GM21825 (cell line): ENCODE data around the gene ASIC1.
"Not testable (repeated sequence)": the region's sequence is repeated elsewhere in the genome, so short reads cannot be mapped to it uniquely, and the experiment has no call there.

Experiments
- ATAC-seq: cut with Tn5 transposase; IDR thresholded peaks from one replicate; pipeline ENCODE4 v1.9.1; 2021; ENCODE audit warnings: mild to moderate bottlenecking, moderate library complexity; ENCODE audit not compliant: unreplicated experiment

Gene ASIC1

DNA sequence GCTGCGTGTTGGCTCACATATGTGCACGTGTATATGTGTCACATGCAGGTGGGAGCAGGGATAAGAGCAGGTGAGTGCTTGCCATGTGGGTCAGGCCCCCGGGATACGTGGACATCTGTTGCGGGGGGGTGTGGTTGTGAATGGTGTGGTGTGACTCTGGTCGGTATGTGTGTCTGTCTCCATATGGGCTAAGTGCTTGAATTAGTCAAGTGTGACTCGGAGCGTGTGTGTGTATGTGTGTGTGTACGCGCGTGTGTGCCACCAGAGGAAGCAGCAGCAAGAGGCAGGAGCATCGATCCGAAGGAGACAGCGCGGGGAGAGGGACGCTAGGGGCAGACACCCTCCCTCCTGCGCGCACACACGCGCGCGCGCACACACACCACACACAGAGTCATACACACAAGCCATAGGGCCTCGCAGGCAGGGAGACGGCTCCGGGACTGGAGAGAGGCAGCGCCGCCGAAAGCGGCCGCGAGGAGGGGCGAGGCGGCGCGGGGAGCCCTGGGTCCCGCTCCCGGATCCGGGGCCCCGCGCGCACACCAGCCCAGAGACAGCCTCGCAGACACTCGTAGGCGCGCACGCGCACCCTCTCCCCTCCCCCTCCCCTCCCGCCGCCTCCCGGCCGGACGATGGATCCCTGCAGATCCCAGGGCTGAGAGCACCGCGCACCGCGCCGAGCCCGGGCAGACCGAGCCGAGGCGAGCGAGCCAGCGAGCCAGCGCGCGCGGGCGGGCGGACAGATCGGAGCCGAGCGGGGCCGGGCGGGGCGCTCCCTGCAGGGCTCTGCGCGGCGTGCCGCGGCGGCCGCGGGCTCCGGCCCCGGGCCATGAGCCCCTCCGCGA is at the start of gene ASIC1:
Gene ASIC1, plus strand, starts transcription at position 597 of the 842 bp plus-strand sequence. CDS start 1,171 bp downstream, outside the sequence.
- ATAC-seq, result no peak

GRCh38 chr12:50013361-50014147 is 43.8 kb upstream of the ASIC1 start:
- no peak for ATAC-seq

DNA sequence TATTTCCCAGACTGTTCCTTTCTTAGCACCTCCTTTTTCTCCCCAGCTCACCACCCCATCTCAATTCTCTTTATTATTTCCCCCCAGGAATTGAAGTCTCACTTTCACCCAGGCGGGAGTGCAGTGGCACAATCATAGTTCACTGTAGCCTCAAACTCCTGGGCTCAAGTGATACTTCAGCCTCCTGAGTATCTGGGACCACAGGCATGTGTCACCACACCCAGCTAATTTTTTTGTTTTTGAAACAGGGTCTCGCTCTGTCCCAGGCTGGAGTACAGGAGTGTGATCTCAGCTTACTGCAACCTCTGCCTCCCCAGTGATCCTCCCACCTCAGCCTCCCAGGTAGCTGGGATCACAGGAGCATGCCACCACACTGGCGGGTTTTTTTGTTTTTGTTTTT is 43.1 kb upstream of the ASIC1 start:
- ATAC-seq, result no peak

GRCh38 chr12:50016501-50017475 is 40.6 kb upstream of the ASIC1 start:
- no peak for ATAC-seq

DNA sequence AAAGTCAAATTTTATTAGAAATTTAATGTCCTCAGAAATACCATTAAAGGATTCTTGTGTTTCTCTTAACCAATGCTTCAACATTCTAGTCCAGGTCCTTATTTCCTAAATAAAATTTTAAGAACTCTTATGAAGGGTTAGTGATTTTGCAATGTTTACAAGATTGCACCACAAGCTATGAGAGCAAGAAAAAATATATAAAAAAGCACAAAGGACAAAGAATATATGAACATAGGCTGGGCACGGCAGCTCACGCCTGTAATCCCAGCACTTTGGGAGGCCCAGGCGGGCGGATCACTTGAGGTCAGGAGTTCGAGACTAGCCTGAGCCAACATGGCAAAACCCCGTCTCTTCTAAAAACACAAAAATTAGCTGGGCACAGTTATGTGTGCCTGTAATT is 39.8 kb upstream of the ASIC1 start:
- no peak for ATAC-seq

GRCh38 chr12:50018154-50018553 is 39.2 kb upstream of the ASIC1 start:
- no peak for ATAC-seq

GRCh38 chr12:50018968-50019367 is 38.4 kb upstream of the ASIC1 start:
- no peak for ATAC-seq

- no peak for ATAC-seq
Observed at GRCh38 chr12:50019524-50019923, 37.9 kb upstream of the ASIC1 start.

DNA sequence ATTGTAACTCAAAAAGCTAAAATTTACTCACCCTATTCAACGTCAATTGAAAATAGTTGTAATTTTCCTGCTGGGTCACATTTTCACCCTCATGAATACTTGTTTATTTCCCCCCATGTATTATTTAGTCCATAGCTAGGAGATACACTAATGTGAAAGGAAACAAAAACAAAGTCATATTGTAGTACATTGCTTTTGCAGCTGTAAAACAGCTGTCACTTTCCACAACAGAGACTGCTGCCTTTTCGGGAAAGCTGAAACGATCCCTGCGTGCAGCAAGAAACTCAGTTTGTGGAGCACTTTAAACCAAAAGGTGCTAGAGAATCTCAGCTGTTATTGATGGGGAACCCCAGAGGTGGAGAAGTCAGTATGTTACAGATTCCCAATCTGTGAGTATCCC is 36.4 kb upstream of the ASIC1 start:
- ATAC-seq, result no peak

GRCh38 chr12:50022903-50023302 is 34.5 kb upstream of the ASIC1 start:
- no peak for ATAC-seq

- no peak for ATAC-seq
Observed at GRCh38 chr12:50024227-50024626, 33.2 kb upstream of the ASIC1 start.

DNA sequence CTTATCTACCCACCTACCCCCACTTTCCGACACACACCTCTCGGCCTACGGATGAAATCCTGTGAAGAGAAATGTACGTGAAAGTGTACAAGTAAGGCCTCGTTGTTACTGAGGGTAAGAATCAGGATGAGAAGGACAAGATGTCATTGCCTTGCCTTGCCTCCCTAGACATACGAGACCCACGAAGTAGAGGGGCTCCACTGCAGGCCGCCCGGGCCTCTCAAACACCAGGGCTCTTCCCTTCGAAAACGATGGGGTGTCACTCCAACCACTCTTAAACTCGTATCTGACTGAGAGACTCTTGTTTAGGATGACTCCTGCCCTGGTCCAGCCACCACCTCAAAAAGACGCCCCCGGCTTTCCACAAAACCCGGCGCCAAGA is 32.6 kb upstream of the ASIC1 start:
- no peak for ATAC-seq

- peak; percentile 96 for ATAC-seq
Observed at GRCh38 chr12:50025187-50026059, 32.0 kb upstream of the ASIC1 start, which contains the start of gene RACGAP1. Gene RACGAP1, minus strand, starts transcription at chr12:50025494. Its CDS starts 8,779 bp downstream, at chr12:50016715.

GRCh38 chr12:50026691-50027090 is 30.7 kb upstream of the ASIC1 start:
- ATAC-seq, result no peak

GRCh38 chr12:50030449-50030848 is 26.9 kb upstream of the ASIC1 start:
- not testable (repeated sequence) for ATAC-seq

DNA sequence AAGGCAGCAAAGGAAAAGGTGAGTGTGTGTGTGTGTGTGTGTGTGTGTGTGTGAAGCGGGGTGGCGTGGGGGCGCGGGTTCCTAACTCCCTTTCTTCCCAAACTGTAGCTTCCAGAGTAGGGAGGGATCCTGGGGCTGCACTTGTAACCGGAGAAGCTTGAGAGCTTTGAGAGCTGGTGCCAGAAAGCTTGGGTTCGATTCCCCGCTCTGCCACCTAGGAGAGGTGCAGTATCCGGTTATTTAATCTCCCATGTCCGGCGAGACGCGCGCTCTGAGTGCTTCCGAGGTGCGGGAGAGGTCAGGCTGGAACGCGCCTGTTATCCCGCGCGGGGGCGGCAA is 24.9 kb upstream of the ASIC1 start:
- no peak for ATAC-seq

DNA sequence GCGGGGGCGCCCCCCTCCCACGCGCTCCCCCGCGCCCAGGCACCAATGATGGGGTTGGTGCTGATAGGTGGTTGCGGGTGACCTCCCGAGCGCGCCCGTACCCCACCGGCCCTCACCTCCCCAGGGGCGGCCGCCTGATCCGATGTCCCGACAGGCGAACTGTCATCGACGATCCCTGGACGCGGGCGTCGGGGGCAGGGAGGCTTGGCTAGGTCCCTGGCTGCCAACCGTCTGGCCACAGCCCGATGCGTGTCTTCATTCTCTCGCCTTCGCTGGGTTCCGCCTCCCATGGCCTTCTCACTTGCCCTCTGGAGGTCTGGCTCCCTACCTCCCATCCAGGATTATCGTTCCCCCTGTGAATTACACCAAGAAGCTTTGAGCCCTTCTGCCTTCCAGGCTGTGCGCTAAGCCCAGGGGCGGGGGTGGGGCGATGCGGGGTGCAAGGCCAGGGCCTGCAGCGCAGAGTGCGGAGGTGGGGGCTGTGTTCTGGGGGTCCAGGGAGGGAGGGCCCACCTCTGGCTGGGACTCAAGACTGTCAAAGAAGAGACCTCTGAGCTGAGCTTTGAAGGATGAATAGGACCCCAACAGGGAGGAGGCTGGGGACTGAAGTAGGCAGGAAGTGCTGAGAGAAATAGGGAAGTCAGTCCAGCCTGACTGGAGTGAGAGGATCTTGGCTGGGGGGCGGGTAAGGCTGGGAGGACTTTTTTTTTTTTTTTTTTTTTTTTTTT is 24.4 kb upstream of the ASIC1 start:
- ATAC-seq, result no peak

DNA sequence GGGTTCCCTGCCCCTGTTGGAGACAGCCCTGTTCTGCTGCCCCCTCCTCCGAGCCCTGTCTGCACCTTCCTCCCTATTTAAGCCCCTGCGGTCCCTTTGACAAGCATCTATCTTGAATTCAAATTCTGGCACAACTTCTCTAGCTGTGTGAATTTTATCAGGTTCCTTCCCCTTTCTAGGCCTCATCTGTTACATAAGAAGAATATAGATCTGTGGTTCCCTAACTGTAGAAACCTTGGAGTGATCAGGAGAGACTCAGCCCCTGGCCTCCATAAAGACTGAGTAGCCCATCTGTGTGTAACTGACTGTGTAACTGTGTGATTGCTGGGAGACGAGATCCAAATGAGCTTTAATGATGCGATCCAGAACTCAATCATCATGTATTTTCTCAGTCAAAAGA is 19.1 kb upstream of the ASIC1 start:
- no peak for ATAC-seq

DNA sequence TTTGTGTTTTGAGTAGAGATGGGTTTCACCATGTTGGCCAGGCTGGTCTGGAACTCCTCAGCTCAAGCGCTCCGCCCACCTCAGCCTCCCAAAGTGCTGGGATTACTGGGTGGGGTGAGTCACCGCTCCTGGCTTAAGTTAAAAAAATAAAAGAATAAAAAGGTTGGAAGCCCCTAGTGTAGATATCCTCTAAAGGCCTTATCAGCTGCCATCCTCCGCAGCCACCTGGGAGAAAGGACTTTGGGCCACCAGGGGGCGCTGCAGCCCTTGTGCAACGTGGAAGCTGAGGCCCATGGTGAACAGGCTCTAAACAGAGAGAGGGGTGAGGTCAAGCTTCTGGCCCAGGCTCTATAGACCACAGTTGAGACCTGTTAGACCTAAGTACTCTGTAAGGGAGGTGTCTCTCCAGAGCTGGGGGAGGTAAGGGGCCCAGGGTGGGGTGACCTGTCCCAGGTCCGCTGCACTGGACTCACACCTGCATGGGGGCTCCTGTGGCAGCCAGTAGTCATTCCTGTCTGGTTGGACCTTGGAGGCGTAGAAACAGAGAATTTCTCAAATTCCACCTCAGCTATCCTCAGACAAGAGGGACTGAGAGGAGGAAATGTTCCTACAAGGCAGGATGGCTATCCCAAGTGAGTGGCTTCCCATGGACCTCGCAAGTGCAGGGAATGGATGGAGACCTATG is 18.1 kb upstream of the ASIC1 start:
- ATAC-seq, result no peak
